ENCODE measurements around the gene CYCS. TPM values are rescaled to one million over a fixed set of nuclear protein-coding genes. Genes with fewer than 3 reads are reported as not detected.

Gene CYCS
- polyA plus RNA-seq, 1 experiment: 74.1 TPM

- ChIA-PET CTCF (interaction anchor here (0.6 to 9.2 kb wide), 9 partner anchors 19 to 285 kb away, joined by 4 to 328 read pairs (median 18); no protein-coding TSS in a partner anchor), POLR2A (no interaction called here)
- no peak overlapping the region for H3K27ac ChIP-seq (ENCODE audit: low read depth, low read length)
- no peak overlapping the region for H3K4me3 ChIP-seq (ENCODE audit: low read depth, low read length)
- no peak for TF ChIP-seq CTCF (IDR thresholded peaks at IDR 0.05; ENCODE audit: low read depth, low read length)
- DNase-seq (ENCODE audit: low read depth, low spot score): no peak
- H3K27me3 ChIP-seq (ENCODE audit: control insufficient read depth, insufficient read depth, low read length): no peaks in the 10 kb centered on the region
- H3K9me3 ChIP-seq (ENCODE audit: control insufficient read depth, insufficient read depth, low read length): no peaks in the 10 kb centered on the region; the same call in 1 of the 2 replicates
Measured at GRCh38 chr7:25091779-25092178, 33.3 kb downstream of the CYCS start.

GRCh38 chr7:25091176-25091575 is 33.9 kb downstream of the CYCS start:
- CTCF ChIA-PET: interaction anchor here (1.0 to 9.2 kb wide), 7 partner anchors 7 to 284 kb away, joined by 5 to 328 read pairs (median 25); no protein-coding TSS in a partner anchor
- no peaks in the 10 kb centered on the region; the same call in 1 of the 2 replicates for H3K9me3 ChIP-seq (ENCODE audit: control insufficient read depth, insufficient read depth, low read length)
- DNase-seq (ENCODE audit: low read depth, low spot score): no peak
- TF ChIP-seq CTCF (IDR thresholded peaks at IDR 0.05; ENCODE audit: low read depth, low read length): no peak
- POLR2A ChIA-PET: no interaction called here
- H3K27me3 ChIP-seq (ENCODE audit: control insufficient read depth, insufficient read depth, low read length): no peaks in the 10 kb centered on the region
- H3K27ac ChIP-seq (ENCODE audit: low read depth, low read length): no peak overlapping the region
- H3K4me3 ChIP-seq (ENCODE audit: low read depth, low read length): no peak overlapping the region

GRCh38 chr7:25090374-25090773 is 34.7 kb downstream of the CYCS start:
- H3K27ac ChIP-seq (ENCODE audit: low read depth, low read length): no peak overlapping the region
- no peaks in the 10 kb centered on the region for H3K9me3 ChIP-seq (ENCODE audit: control insufficient read depth, insufficient read depth, low read length)
- H3K27me3 ChIP-seq (ENCODE audit: control insufficient read depth, insufficient read depth, low read length): no peaks in the 10 kb centered on the region
- DNase-seq (ENCODE audit: low read depth, low spot score): no peak
- CTCF ChIA-PET: interaction anchor here (0.8 to 9.2 kb wide), 6 partner anchors 8 to 276 kb away, joined by 3 to 328 read pairs (median 11); no protein-coding TSS in a partner anchor
- H3K4me3 ChIP-seq (ENCODE audit: low read depth, low read length): no peak overlapping the region
- no peak for TF ChIP-seq CTCF (IDR thresholded peaks at IDR 0.05; ENCODE audit: low read depth, low read length)
- POLR2A ChIA-PET: no interaction called here

- no peaks in the 10 kb centered on the region for H3K27me3 ChIP-seq (ENCODE audit: control insufficient read depth, insufficient read depth, low read length)
- H3K27ac ChIP-seq (ENCODE audit: low read depth, low read length): no peak overlapping the region
- ChIA-PET CTCF (interaction anchor here (3.5 to 9.2 kb wide), 2 partner anchors 10 to 274 kb away, joined by 28 to 328 read pairs; no protein-coding TSS in a partner anchor), POLR2A (no interaction called here)
- TF ChIP-seq CTCF (IDR thresholded peaks at IDR 0.05; ENCODE audit: low read depth, low read length): no peak
- no peak for DNase-seq (ENCODE audit: low read depth, low spot score)
- H3K4me3 ChIP-seq (ENCODE audit: low read depth, low read length): no peak overlapping the region
- peaks cover 3% of the 10 kb centered on the region; the same call in 1 of the 2 replicates for H3K9me3 ChIP-seq (ENCODE audit: control insufficient read depth, insufficient read depth, low read length)
Measured at GRCh38 chr7:25087855-25088254, 37.2 kb downstream of the CYCS start.

- H3K9me3 ChIP-seq (ENCODE audit: control insufficient read depth, insufficient read depth, low read length): peaks cover 3% of the 10 kb centered on the region; the same call in 1 of the 2 replicates
- DNase-seq (ENCODE audit: low read depth, low spot score): no peak
- no peaks in the 10 kb centered on the region for H3K27me3 ChIP-seq (ENCODE audit: control insufficient read depth, insufficient read depth, low read length)
- ChIA-PET POLR2A (no interaction called here), CTCF (interaction anchor here (0.8 to 2.0 kb wide), 3 partner anchors 8 to 14 kb away, joined by 3 to 12 read pairs (median 3); no protein-coding TSS in a partner anchor)
- H3K27ac ChIP-seq (ENCODE audit: low read depth, low read length): no peak overlapping the region
- no peak overlapping the region for H3K4me3 ChIP-seq (ENCODE audit: low read depth, low read length)
- no peak for TF ChIP-seq CTCF (IDR thresholded peaks at IDR 0.05; ENCODE audit: low read depth, low read length)
Measured at GRCh38 chr7:25084821-25085220, 40.2 kb downstream of the CYCS start.

Data from AG04450 (cell line).